ENCODE data around the gene ANKRD29.

The ANKRD29 gene

GRCh38 chr18:23661735-23662308 lies 889 bp downstream of the ANKRD29 start:
- H3K4me2 ChIP-seq (ENCODE audit: low read length) = peak overlapping the region; percentile 42
- H2BK120ac ChIP-seq (ENCODE audit: low read depth, low read length) = no peak overlapping the region
- H3K23ac ChIP-seq (ENCODE audit: low read length) = no peak overlapping the region
- no peak overlapping the region for H3K4ac ChIP-seq (ENCODE audit: low read depth, low read length)
- H3K79me2 ChIP-seq (ENCODE audit: control insufficient read depth, insufficient read depth, low read length) = no peaks in the 10 kb centered on the region
- H3K36me3 ChIP-seq (ENCODE audit: control insufficient read depth, insufficient read depth, low read length) = no peaks in the 10 kb centered on the region
- H2AK5ac ChIP-seq (ENCODE audit: low read length) = no peak overlapping the region
- DNase-seq = no peak
- no peaks in the 10 kb centered on the region for H3K4me1 ChIP-seq (ENCODE audit: control insufficient read depth, low read depth, low read length)
- peak overlapping the region; percentile 63 for H3K9ac ChIP-seq (ENCODE audit: low read length)
- no peaks in the 10 kb centered on the region for H3K79me1 ChIP-seq (ENCODE audit: low read length)
- H4K8ac ChIP-seq (ENCODE audit: low read depth, low read length) = no peak overlapping the region
- H3K4me3 ChIP-seq (ENCODE audit: low read length) = no peak overlapping the region
- H3K18ac ChIP-seq (ENCODE audit: low read length) = no peak overlapping the region
- no peak overlapping the region for H2BK15ac ChIP-seq (replicated peaks; ENCODE audit: low read depth)
- no CpG with 5 or more reads among the region's 9 CpGs for WGBS (ENCODE audit: extremely low coverage, insufficient coverage, low lambda C conversion rate)
- H3K27ac ChIP-seq (ENCODE audit: low read depth, low read length) = no peak overlapping the region
- H3K27me3 ChIP-seq (ENCODE audit: insufficient read depth, low read length, poor library complexity) = peaks cover 6% of the 10 kb centered on the region
- H2BK5ac ChIP-seq (ENCODE audit: low read length) = no peak overlapping the region
- no peak overlapping the region for H4K5ac ChIP-seq (ENCODE audit: low read length)
- peak overlapping the region; percentile 78 for H3K56ac ChIP-seq (ENCODE audit: low read length)

- no peaks in the 10 kb centered on the region for H3K79me1 ChIP-seq (ENCODE audit: low read length)
- no peak overlapping the region for H3K27ac ChIP-seq (ENCODE audit: low read depth, low read length)
- no peak overlapping the region for H2BK5ac ChIP-seq (ENCODE audit: low read length)
- no peak overlapping the region for H3K4me2 ChIP-seq (ENCODE audit: low read length)
- no peaks in the 10 kb centered on the region for H3K4me1 ChIP-seq (ENCODE audit: control insufficient read depth, low read depth, low read length)
- no peak overlapping the region for H3K23ac ChIP-seq (ENCODE audit: low read length)
- H3K18ac ChIP-seq (ENCODE audit: low read length) = no peak overlapping the region
- H4K8ac ChIP-seq (ENCODE audit: low read depth, low read length) = no peak overlapping the region
- no peak overlapping the region for H2BK120ac ChIP-seq (ENCODE audit: low read depth, low read length)
- H2BK15ac ChIP-seq (replicated peaks; ENCODE audit: low read depth) = no peak overlapping the region
- no peak overlapping the region for H3K4me3 ChIP-seq (ENCODE audit: low read length)
- no peak overlapping the region for H2AK5ac ChIP-seq (ENCODE audit: low read length)
- no peak for DNase-seq
- no peak overlapping the region for H3K4ac ChIP-seq (ENCODE audit: low read depth, low read length)
- no peaks in the 10 kb centered on the region for H3K36me3 ChIP-seq (ENCODE audit: control insufficient read depth, insufficient read depth, low read length)
- H3K79me2 ChIP-seq (ENCODE audit: control insufficient read depth, insufficient read depth, low read length) = no peaks in the 10 kb centered on the region
- peaks cover 6% of the 10 kb centered on the region for H3K27me3 ChIP-seq (ENCODE audit: insufficient read depth, low read length, poor library complexity)
- no peak overlapping the region for H4K5ac ChIP-seq (ENCODE audit: low read length)
- H3K56ac ChIP-seq (ENCODE audit: low read length) = no peak overlapping the region
- no CpG with 5 or more reads among the region's 5 CpGs for WGBS (ENCODE audit: extremely low coverage, insufficient coverage, low lambda C conversion rate)
- no peak overlapping the region for H3K9ac ChIP-seq (ENCODE audit: low read length)
Measured at GRCh38 chr18:23658285-23658684, 4.4 kb downstream of the ANKRD29 start.

- Histone ChIP-seq H2BK5ac (ENCODE audit: low read length) (no peak overlapping the region), H2AK5ac (ENCODE audit: low read length) (no peak overlapping the region), H3K27me3 (ENCODE audit: insufficient read depth, low read length, poor library complexity) (no peaks in the 10 kb centered on the region), H3K36me3 (ENCODE audit: control insufficient read depth, insufficient read depth, low read length) (no peaks in the 10 kb centered on the region), H3K79me2 (ENCODE audit: control insufficient read depth, insufficient read depth, low read length) (no peaks in the 10 kb centered on the region), H4K5ac (ENCODE audit: low read length) (no peak overlapping the region), H3K79me1 (ENCODE audit: low read length) (no peaks in the 10 kb centered on the region), H4K8ac (ENCODE audit: low read depth, low read length) (no peak overlapping the region), H3K18ac (ENCODE audit: low read length) (no peak overlapping the region), H3K4me1 (ENCODE audit: control insufficient read depth, low read depth, low read length) (no peaks in the 10 kb centered on the region), H3K56ac (ENCODE audit: low read length) (no peak overlapping the region), H2BK15ac (replicated peaks; ENCODE audit: low read depth) (no peak overlapping the region), H3K4me2 (ENCODE audit: low read length) (no peak overlapping the region), H3K23ac (ENCODE audit: low read length) (no peak overlapping the region), H3K27ac (ENCODE audit: low read depth, low read length) (no peak overlapping the region), H3K4ac (ENCODE audit: low read depth, low read length) (no peak overlapping the region), H3K4me3 (ENCODE audit: low read length) (no peak overlapping the region), H3K9ac (ENCODE audit: low read length) (no peak overlapping the region), H2BK120ac (ENCODE audit: low read depth, low read length) (no peak overlapping the region)
- no CpG with 5 or more reads among the region's 6 CpGs for WGBS (ENCODE audit: extremely low coverage, insufficient coverage, low lambda C conversion rate)
- DNase-seq = no peak
Measured at GRCh38 chr18:23652232-23652631, 10.5 kb downstream of the ANKRD29 start.

GRCh38 chr18:23650968-23651927 lies 11.5 kb downstream of the ANKRD29 start:
- no CpG with 5 or more reads among the region's 6 CpGs for WGBS (ENCODE audit: extremely low coverage, insufficient coverage, low lambda C conversion rate)
- H3K27ac ChIP-seq (ENCODE audit: low read depth, low read length) = no peak overlapping the region
- H3K36me3 ChIP-seq (ENCODE audit: control insufficient read depth, insufficient read depth, low read length) = no peaks in the 10 kb centered on the region
- H4K8ac ChIP-seq (ENCODE audit: low read depth, low read length) = no peak overlapping the region
- no peak overlapping the region for H3K9ac ChIP-seq (ENCODE audit: low read length)
- no peak overlapping the region for H2BK15ac ChIP-seq (replicated peaks; ENCODE audit: low read depth)
- no peak overlapping the region for H3K56ac ChIP-seq (ENCODE audit: low read length)
- no peaks in the 10 kb centered on the region for H3K4me1 ChIP-seq (ENCODE audit: control insufficient read depth, low read depth, low read length)
- H2AK5ac ChIP-seq (ENCODE audit: low read length) = no peak overlapping the region
- H3K27me3 ChIP-seq (ENCODE audit: insufficient read depth, low read length, poor library complexity) = no peaks in the 10 kb centered on the region
- H3K79me2 ChIP-seq (ENCODE audit: control insufficient read depth, insufficient read depth, low read length) = no peaks in the 10 kb centered on the region
- no peak overlapping the region for H3K23ac ChIP-seq (ENCODE audit: low read length)
- H3K4me2 ChIP-seq (ENCODE audit: low read length) = no peak overlapping the region
- H4K5ac ChIP-seq (ENCODE audit: low read length) = no peak overlapping the region
- no peak overlapping the region for H3K18ac ChIP-seq (ENCODE audit: low read length)
- H3K4me3 ChIP-seq (ENCODE audit: low read length) = no peak overlapping the region
- H2BK5ac ChIP-seq (ENCODE audit: low read length) = no peak overlapping the region
- H3K4ac ChIP-seq (ENCODE audit: low read depth, low read length) = no peak overlapping the region
- no peak overlapping the region for H2BK120ac ChIP-seq (ENCODE audit: low read depth, low read length)
- no peaks in the 10 kb centered on the region for H3K79me1 ChIP-seq (ENCODE audit: low read length)
- DNase-seq = no peak

GRCh38 chr18:23648940-23649607 lies 13.6 kb downstream of the ANKRD29 start:
- H2AK5ac ChIP-seq (ENCODE audit: low read length) = no peak overlapping the region
- no peaks in the 10 kb centered on the region for H3K79me2 ChIP-seq (ENCODE audit: control insufficient read depth, insufficient read depth, low read length)
- H2BK120ac ChIP-seq (ENCODE audit: low read depth, low read length) = no peak overlapping the region
- H3K4me2 ChIP-seq (ENCODE audit: low read length) = no peak overlapping the region
- no peak overlapping the region for H3K9ac ChIP-seq (ENCODE audit: low read length)
- DNase-seq = no peak
- no peaks in the 10 kb centered on the region for H3K36me3 ChIP-seq (ENCODE audit: control insufficient read depth, insufficient read depth, low read length)
- no peak overlapping the region for H3K4me3 ChIP-seq (ENCODE audit: low read length)
- no peak overlapping the region for H4K5ac ChIP-seq (ENCODE audit: low read length)
- no CpG with 5 or more reads among the region's 8 CpGs for WGBS (ENCODE audit: extremely low coverage, insufficient coverage, low lambda C conversion rate)
- no peaks in the 10 kb centered on the region for H3K27me3 ChIP-seq (ENCODE audit: insufficient read depth, low read length, poor library complexity)
- no peaks in the 10 kb centered on the region for H3K4me1 ChIP-seq (ENCODE audit: control insufficient read depth, low read depth, low read length)
- H2BK15ac ChIP-seq (replicated peaks; ENCODE audit: low read depth) = no peak overlapping the region
- H3K18ac ChIP-seq (ENCODE audit: low read length) = no peak overlapping the region
- no peak overlapping the region for H3K23ac ChIP-seq (ENCODE audit: low read length)
- H3K27ac ChIP-seq (ENCODE audit: low read depth, low read length) = no peak overlapping the region
- H3K79me1 ChIP-seq (ENCODE audit: low read length) = no peaks in the 10 kb centered on the region
- H4K8ac ChIP-seq (ENCODE audit: low read depth, low read length) = no peak overlapping the region
- H3K4ac ChIP-seq (ENCODE audit: low read depth, low read length) = no peak overlapping the region
- H3K56ac ChIP-seq (ENCODE audit: low read length) = no peak overlapping the region
- no peak overlapping the region for H2BK5ac ChIP-seq (ENCODE audit: low read length)

All from mesendoderm (in vitro differentiated cells).